ENCODE results near the gene ANKRD33B.

DNA sequence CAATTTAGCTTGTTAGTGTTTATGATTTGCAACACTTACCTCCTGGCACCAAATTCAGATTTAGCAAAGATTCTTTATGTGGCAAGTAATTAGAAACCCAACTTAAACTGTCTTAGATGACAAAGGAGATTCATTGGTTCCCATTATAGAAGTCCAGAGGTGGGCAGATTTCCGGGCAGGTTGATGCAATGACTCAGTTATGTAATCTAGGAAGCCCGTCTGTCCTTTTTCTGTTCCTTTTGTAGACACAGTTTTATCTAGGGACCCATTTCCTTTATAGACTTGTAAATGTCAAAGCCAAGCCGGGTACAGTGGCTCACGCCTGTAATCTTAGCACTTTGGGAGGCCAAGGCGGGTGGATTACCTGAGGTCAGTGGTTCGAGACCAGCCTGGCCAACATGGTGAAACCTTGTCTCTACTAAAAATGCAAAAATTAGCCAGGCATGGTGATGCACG lies 20.3 kb upstream of the ANKRD33B start:
- no peak for TF ChIP-seq EZH2 (IDR thresholded peaks at IDR 0.05; ENCODE audit: insufficient read depth, poor library complexity, severe bottlenecking)
- no peak for TF ChIP-seq EZH2phosphoT487 (IDR thresholded peaks at IDR 0.05; ENCODE audit: insufficient read depth, low read depth)
